ENCODE measurements around the gene PEA15. TPM values are rescaled to one million over a fixed set of nuclear protein-coding genes. Genes with fewer than 3 reads are reported as not detected.

The PEA15 gene
- total RNA-seq, 2 experiments from 2014 or later, result 22.3 to 30.5 TPM

- TSS peak; percentile 41 for BruUV-seq (replicated peaks)
- H3K9me2 ChIP-seq (ENCODE audit: insufficient read depth, low read length), result no peaks in the 10 kb centered on the region
- H3K4me3 ChIP-seq (ENCODE audit: low read depth, low read length, poor library complexity, severe bottlenecking), result peak overlapping the region; percentile 98
- H3K27ac ChIP-seq (ENCODE audit: low read depth, low read length, poor library complexity, severe bottlenecking), result peak overlapping the region; percentile 81
- 0 out of 2 replicates have a peak, but pooled peaks cover 5% of the 10 kb centered on the region for H4K20me1 ChIP-seq (ENCODE audit: insufficient read depth, low read length)
- peaks cover 6% of the 10 kb centered on the region; the same call in 1 of the 2 replicates for H3K79me2 ChIP-seq (ENCODE audit: insufficient read depth, low read depth, low read length)
- H3K4me1 ChIP-seq (ENCODE audit: insufficient read depth, low read length, poor library complexity, severe bottlenecking), result peaks cover 39% of the 10 kb centered on the region
- no peaks in the 10 kb centered on the region for H3K9me3 ChIP-seq (ENCODE audit: low read length)
- TF ChIP-seq EZH2phosphoT487 (IDR thresholded peaks at IDR 0.05; ENCODE audit: borderline replicate concordance, low read depth, low read length), result no peak
- intact Hi-C loops (cut with micrococcal nuclease; ENCODE audit: unreplicated experiment), result no loop called here
- peak overlapping the region; percentile 97 for H3K4me2 ChIP-seq (ENCODE audit: low read length)
- H3K36me3 ChIP-seq (ENCODE audit: insufficient read depth, low read length), result peaks cover 53% of the 10 kb centered on the region
- ChIA-PET POLR2A (no interaction called here), CTCF (ENCODE audit: unreplicated experiment) (interaction anchor here (1.2 kb wide), 1 partner anchor 45 kb away, joined by 4 read pairs; no protein-coding TSS in a partner anchor)
- no peak for DNase-seq (ENCODE audit: low spot score)
- H2AFZ ChIP-seq (ENCODE audit: low read length), result no peak overlapping the region
Measured at GRCh38 chr1:160207118-160207650, 2.0 kb downstream of the PEA15 start.

DNA sequence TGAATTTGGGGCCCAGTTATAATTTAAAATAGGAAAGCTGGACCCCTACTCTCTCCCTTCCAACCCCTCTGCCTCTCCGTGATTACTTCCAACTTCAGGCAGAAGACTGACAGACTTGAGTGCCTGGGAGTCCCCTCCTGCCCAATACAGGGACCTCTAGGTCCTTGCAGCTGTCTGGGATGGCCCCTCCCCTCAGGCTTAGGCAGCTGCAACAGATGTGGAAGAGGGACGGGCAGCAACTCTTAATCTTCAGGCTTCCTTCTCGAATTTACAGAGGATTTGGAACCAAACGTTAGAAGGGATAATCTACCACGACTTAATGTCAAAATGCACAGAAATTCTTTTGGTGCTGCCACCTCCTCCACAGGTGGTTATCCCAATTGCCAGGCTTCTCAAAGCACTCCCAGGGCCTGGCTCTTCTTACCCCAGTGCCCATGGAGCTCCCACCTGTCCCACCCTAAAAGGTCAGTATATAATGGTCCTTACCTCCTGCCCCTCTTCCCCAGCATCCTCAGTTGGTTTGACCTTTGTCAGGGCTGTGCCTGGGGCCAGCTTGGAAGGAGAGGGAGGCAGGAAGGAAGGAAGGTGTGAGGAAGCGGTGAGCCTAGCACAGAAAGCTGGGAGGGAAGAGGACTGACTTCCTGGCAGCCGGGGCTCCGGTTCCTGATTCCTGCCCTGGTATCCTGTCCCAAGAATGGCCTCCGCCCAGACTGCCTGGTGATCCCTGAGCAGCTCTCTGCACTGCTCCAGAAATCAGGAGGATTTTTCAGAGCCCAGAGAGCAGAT is 2.8 kb downstream of the PEA15 start:
- peaks cover 39% of the 10 kb centered on the region for H3K4me1 ChIP-seq (ENCODE audit: insufficient read depth, low read length, poor library complexity, severe bottlenecking)

More for the DNA sequence above, 2.8 kb downstream of the PEA15 start:
- Histone ChIP-seq H3K79me2 (ENCODE audit: insufficient read depth, low read depth, low read length) (peaks cover 6% of the 10 kb centered on the region; the same call in 1 of the 2 replicates), H2AFZ (ENCODE audit: low read length) (no peak overlapping the region), H3K4me2 (ENCODE audit: low read length) (no peak overlapping the region), H3K4me3 (ENCODE audit: low read depth, low read length, poor library complexity, severe bottlenecking) (no peak overlapping the region), H3K9me2 (ENCODE audit: insufficient read depth, low read length) (no peaks in the 10 kb centered on the region), H3K9me3 (ENCODE audit: low read length) (no peaks in the 10 kb centered on the region), H3K27ac (ENCODE audit: low read depth, low read length, poor library complexity, severe bottlenecking) (no peak overlapping the region), H3K36me3 (ENCODE audit: insufficient read depth, low read length) (peaks cover 61% of the 10 kb centered on the region), H4K20me1 (ENCODE audit: insufficient read depth, low read length) (0 out of 2 replicates have a peak, but pooled peaks cover 5% of the 10 kb centered on the region)
- POLR2A ChIA-PET, result interaction anchor here (1.1 to 1.3 kb wide), 2 partner anchors 11 to 126 kb away, joined by 3 read pairs; no protein-coding TSS in a partner anchor
- CTCF ChIA-PET (ENCODE audit: unreplicated experiment), result no interaction called here
- TF ChIP-seq CTCF (conservative IDR thresholded peaks at IDR 0.05; ENCODE audit: low read length) (no peak), EZH2phosphoT487 (IDR thresholded peaks at IDR 0.05; ENCODE audit: borderline replicate concordance, low read depth, low read length) (no peak)
- no TSS peak for BruUV-seq (replicated peaks)
- DNase-seq (ENCODE audit: low spot score), result no peak
- intact Hi-C loops (cut with micrococcal nuclease; ENCODE audit: unreplicated experiment), result no loop called here
